ENCODE data around the gene CHRDL2. TPM values are rescaled to one million over a fixed set of nuclear protein-coding genes. Genes with fewer than 3 reads are reported as not detected.

Gene CHRDL2
- total RNA-seq, 6 experiments from 2014 or later = 2.9 to 41.4 (median 23.9) TPM

- H3K4me3 ChIP-seq = peak overlapping the region; percentile 35 to 54 (median 52)
- no peak overlapping the region for H3K27ac ChIP-seq
- peaks cover 0 to 12% (median 3%) of the 10 kb centered on the region in 4 donors for H3K4me1 ChIP-seq
- H3K27me3 ChIP-seq = no peaks in the 10 kb centered on the region
- 88% methylated on average over 11 of the region's 14 CpGs for WGBS (ENCODE audit: insufficient coverage, low coverage, low lambda C conversion rate, missing lambda C conversion rate)
- no peaks in the 10 kb centered on the region for H3K36me3 ChIP-seq
- H3K9me3 ChIP-seq = no peaks in the 10 kb centered on the region
- DNase-seq = no peak
- no peak for ATAC-seq
- TF ChIP-seq POLR2A (IDR thresholded peaks at IDR 0.05) (no peak), CTCF (IDR thresholded peaks at IDR 0.05) (no peak)
- intact Hi-C loops (cut with DNase I) = no loop called here
These were observed 48.4 kb downstream of the CHRDL2 start for GRCh38 chr11:74682731-74683278.

GRCh38 chr11:74681686-74682651 lies 49.3 kb downstream of the CHRDL2 start:
- no peak for TF ChIP-seq POLR2A (IDR thresholded peaks at IDR 0.05)
- TF ChIP-seq CTCF (IDR thresholded peaks at IDR 0.05) = no peak
- no peaks in the 10 kb centered on the region for H3K9me3 ChIP-seq
- peak; percentile 79 to 93 (median 88) for ATAC-seq
- DNase-seq = peak; percentile 65 to 86 (median 81)
- H3K4me3 ChIP-seq = no peak overlapping the region
- no peaks in the 10 kb centered on the region for H3K27me3 ChIP-seq
- H3K27ac ChIP-seq = peak overlapping the region in 1 of 3 donors; percentile 29
- H3K36me3 ChIP-seq = no peaks in the 10 kb centered on the region
- intact Hi-C loops (cut with DNase I) = no loop called here
- H3K4me1 ChIP-seq = peaks cover 0 to 12% (median 3%) of the 10 kb centered on the region in 4 donors
- 45% methylated on average over 5 of the region's 12 CpGs for WGBS (ENCODE audit: insufficient coverage, low coverage, low lambda C conversion rate, missing lambda C conversion rate)

- TF ChIP-seq POLR2A (IDR thresholded peaks at IDR 0.05) = no peak
- intact Hi-C loops (cut with DNase I) = no loop called here
- Histone ChIP-seq H3K4me3 (no peak overlapping the region), H3K27me3 (no peaks in the 10 kb centered on the region), H3K27ac (no peak overlapping the region), H3K4me1 (peaks cover 0 to 12% (median 3%) of the 10 kb centered on the region in 4 donors), H3K36me3 (no peaks in the 10 kb centered on the region), H3K9me3 (no peaks in the 10 kb centered on the region)
- 70% methylated on average over 3 of the region's 18 CpGs for WGBS (ENCODE audit: insufficient coverage, low coverage, low lambda C conversion rate, missing lambda C conversion rate)
- DNase-seq (peak in 1 of 3 donors; percentile 42), ATAC-seq (no peak)
These were observed 50.3 kb downstream of the CHRDL2 start for GRCh38 chr11:74680703-74681531.

GRCh38 chr11:74680035-74680671 lies 51.1 kb downstream of the CHRDL2 start:
- peak in 1 of 4 donors; percentile 14 for ATAC-seq
- peaks cover 0 to 12% (median 3%) of the 10 kb centered on the region in 4 donors for H3K4me1 ChIP-seq
- DNase-seq = peak in 1 of 3 donors; percentile 37
- H3K36me3 ChIP-seq = no peaks in the 10 kb centered on the region
- WGBS (ENCODE audit: insufficient coverage, low coverage, low lambda C conversion rate, missing lambda C conversion rate) = 70% methylated on average over 2 of the region's 9 CpGs
- intact Hi-C loops (cut with DNase I) = no loop called here
- no peak overlapping the region for H3K4me3 ChIP-seq
- TF ChIP-seq POLR2A (IDR thresholded peaks at IDR 0.05) (no peak), CTCF (IDR thresholded peaks at IDR 0.05) (no peak)
- H3K27ac ChIP-seq = no peak overlapping the region
- H3K27me3 ChIP-seq = no peaks in the 10 kb centered on the region
- no peaks in the 10 kb centered on the region for H3K9me3 ChIP-seq
